Left ventricle myocardium superior (tissue), 1 donor: ENCODE measurements around the gene EXOSC2. TPM values are rescaled to one million over a fixed set of nuclear protein-coding genes. Genes with fewer than 3 reads are reported as not detected.

ENCODE experiments used
- total RNA-seq: library from RNA; stranded (reverse); fragmentation: NEBNext Ultra II Directional; extraction: Animal tissue kit (Norgen Biotek cat#: 25700); gene quantifications from one replicate; pipeline ENCODE4 v1.2.1, GENCODE V29; 2021
- donor health status: DM: no; HTN: yes; CAD: no; lungs with severe emphysema.

EXOSC2 gene
- total RNA-seq, 1 donor from 2014 or later, result 12.5 TPM

Other genes with a start within 250 kb of the EXOSC2 start
- gene ASS1, start 248.8 kb upstream of the EXOSC2 start, total RNA-seq, result 65.5 TPM
- 24.1 TPM for gene FUBP3, start 114.2 kb upstream of the EXOSC2 start, total RNA-seq
- gene PRDM12, start 29.2 kb upstream of the EXOSC2 start, total RNA-seq, result not detected
- gene ABL1, start 141.5 kb downstream of the EXOSC2 start, total RNA-seq, result 33.3 TPM
- gene QRFP, start 203.0 kb downstream of the EXOSC2 start, total RNA-seq, result not detected
- 0.40 TPM for gene FIBCD1, start 245.5 kb downstream of the EXOSC2 start, total RNA-seq